Keratinocyte (primary cell): ENCODE results near the gene MARCHF10.

Source experiments
- EZH2 ChIP-seq: IDR thresholded peaks from one replicate; pipeline ENCODE4 v1.6.1; 2012; ENCODE audit warnings: inconsistent platforms, mild to moderate bottlenecking, low read length, moderate library complexity
- TF ChIP-seq, protein P1 (sequence below), 3 experiments: IDR thresholded peaks in 1 of 3; conservative IDR thresholded peaks in 1 of 3; optimal IDR thresholded peaks in 1 of 3; 2 replicates in 2 of 3; 3 replicates in 1 of 3; pipeline versions ENCODE3 to v1.5.1; 2011; ENCODE audit warnings: low read length in 3 of 3, mild to moderate bottlenecking in 3 of 3, moderate library complexity in 2 of 3, control low read depth in 1 of 3, inconsistent platforms in 1 of 3; ENCODE audit not compliant: insufficient read depth in 2 of 3; ENCODE audit errors: extremely low read depth in 1 of 3

DNA sequence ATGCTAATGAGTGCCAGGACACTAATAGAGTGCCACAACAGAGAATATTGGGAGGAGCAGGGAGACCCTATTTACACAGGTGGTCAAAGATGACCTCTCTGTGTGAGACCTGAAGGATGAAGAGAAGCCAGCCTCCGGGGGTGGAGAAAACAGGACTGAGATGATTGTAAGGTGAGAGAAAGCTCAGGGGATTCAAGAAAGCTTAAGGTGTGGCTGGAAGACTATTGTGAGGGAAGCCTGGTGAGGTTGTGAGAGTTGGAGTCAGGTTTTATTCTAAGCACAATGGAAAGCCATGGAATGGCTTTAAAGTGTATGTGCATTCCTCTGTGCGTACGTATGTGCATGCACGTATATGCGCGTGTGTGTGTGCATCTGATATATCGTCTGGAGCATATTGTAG is 10.4 kb upstream of the MARCHF10 start:
- TF ChIP-seq, protein P1, sequence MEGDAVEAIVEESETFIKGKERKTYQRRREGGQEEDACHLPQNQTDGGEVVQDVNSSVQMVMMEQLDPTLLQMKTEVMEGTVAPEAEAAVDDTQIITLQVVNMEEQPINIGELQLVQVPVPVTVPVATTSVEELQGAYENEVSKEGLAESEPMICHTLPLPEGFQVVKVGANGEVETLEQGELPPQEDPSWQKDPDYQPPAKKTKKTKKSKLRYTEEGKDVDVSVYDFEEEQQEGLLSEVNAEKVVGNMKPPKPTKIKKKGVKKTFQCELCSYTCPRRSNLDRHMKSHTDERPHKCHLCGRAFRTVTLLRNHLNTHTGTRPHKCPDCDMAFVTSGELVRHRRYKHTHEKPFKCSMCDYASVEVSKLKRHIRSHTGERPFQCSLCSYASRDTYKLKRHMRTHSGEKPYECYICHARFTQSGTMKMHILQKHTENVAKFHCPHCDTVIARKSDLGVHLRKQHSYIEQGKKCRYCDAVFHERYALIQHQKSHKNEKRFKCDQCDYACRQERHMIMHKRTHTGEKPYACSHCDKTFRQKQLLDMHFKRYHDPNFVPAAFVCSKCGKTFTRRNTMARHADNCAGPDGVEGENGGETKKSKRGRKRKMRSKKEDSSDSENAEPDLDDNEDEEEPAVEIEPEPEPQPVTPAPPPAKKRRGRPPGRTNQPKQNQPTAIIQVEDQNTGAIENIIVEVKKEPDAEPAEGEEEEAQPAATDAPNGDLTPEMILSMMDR (optimal IDR thresholded peaks at IDR 0.05 in 1 of 3, IDR thresholded peaks at IDR 0.05 in 1 of 3, conservative IDR thresholded peaks at IDR 0.05 in 1 of 3; ENCODE audit: extremely low read depth in 1 of 3, insufficient read depth in 2 of 3, low read length in 3 of 3), result no peak
- no peak for TF ChIP-seq EZH2
